ENCODE measurements around the gene KCNB1. TPM values are rescaled to one million over a fixed set of nuclear protein-coding genes. Genes with fewer than 3 reads are reported as not detected.

Gene KCNB1
- total and polyA plus RNA-seq, 11 donors: 0.72 to 4.9 (median 1.3) TPM

- DNase-seq (no peak), ATAC-seq (no peak)
- TF ChIP-seq POLR2A (IDR thresholded peaks at IDR 0.05) (no peak), CTCF (IDR thresholded peaks at IDR 0.05) (no peak)
- no peaks in the 10 kb centered on the region for H3K9me3 ChIP-seq
- peak overlapping the region in 1 of 12 donors; percentile 87 for H3K27ac ChIP-seq
- intact Hi-C loops (cut with DNase I): loop anchor here in 1 of 10 donors (5.0 kb wide), 1 partner anchor 33 kb away; no protein-coding TSS in a partner anchor
- WGBS, 4 donors: 74 to 87% (median 84%) methylated on average over 1 of the region's 1 CpG
- no peak overlapping the region for H3K4me3 ChIP-seq
- peaks cover 3 to 37% (median 16%) of the 10 kb centered on the region in 12 donors for H3K4me1 ChIP-seq
- H3K36me3 ChIP-seq: no peaks in the 10 kb centered on the region
- H3K27me3 ChIP-seq: no peaks in the 10 kb centered on the region
Observed at GRCh38 chr20:49393803-49394202, 88.7 kb downstream of the KCNB1 start.

GRCh38 chr20:49392745-49393144 lies 89.7 kb downstream of the KCNB1 start:
- DNase-seq: no peak
- H3K9me3 ChIP-seq: no peaks in the 10 kb centered on the region
- no peak for ATAC-seq
- H3K27me3 ChIP-seq: no peaks in the 10 kb centered on the region
- no peak for TF ChIP-seq CTCF (IDR thresholded peaks at IDR 0.05)
- TF ChIP-seq POLR2A (IDR thresholded peaks at IDR 0.05): no peak
- intact Hi-C loops (cut with DNase I): loop anchor here in 1 of 10 donors (5.0 kb wide), 1 partner anchor 35 kb away; no protein-coding TSS in a partner anchor
- no peaks in the 10 kb centered on the region for H3K36me3 ChIP-seq
- peaks cover 3 to 39% (median 19%) of the 10 kb centered on the region in 12 donors for H3K4me1 ChIP-seq
- 87 to 92% (median 92%) methylated on average over 4 of the region's 4 CpGs for WGBS, 4 donors
- H3K27ac ChIP-seq: peak overlapping the region in 2 of 12 donors; percentile 39 to 75
- no peak overlapping the region for H3K4me3 ChIP-seq

GRCh38 chr20:49391404-49392245 lies 90.8 kb downstream of the KCNB1 start:
- H3K27ac ChIP-seq: peak overlapping the region in 11 of 12 donors; percentile 4 to 76 (median 62)
- no peak for TF ChIP-seq POLR2A (IDR thresholded peaks at IDR 0.05)
- intact Hi-C loops (cut with DNase I): loop anchor here in 2 of 10 donors (2.0 to 5.0 kb wide), 2 partner anchors 36 to 47 kb away; no protein-coding TSS in a partner anchor
- DNase-seq: peak in 2 of 5 donors; percentile 20 to 32
- H3K27me3 ChIP-seq: no peaks in the 10 kb centered on the region
- H3K36me3 ChIP-seq: no peaks in the 10 kb centered on the region
- H3K9me3 ChIP-seq: no peaks in the 10 kb centered on the region
- no peak overlapping the region for H3K4me3 ChIP-seq
- peaks cover 3 to 39% (median 19%) of the 10 kb centered on the region in 12 donors for H3K4me1 ChIP-seq
- ATAC-seq: peak; percentile 49 to 83 (median 68)
- WGBS, 4 donors: 56 to 69% (median 60%) methylated on average over 7 of the region's 7 CpGs

GRCh38 chr20:49389854-49390253 lies 92.6 kb downstream of the KCNB1 start:
- H3K27ac ChIP-seq: peak overlapping the region in 1 of 12 donors; percentile 8
- intact Hi-C loops (cut with DNase I): loop anchor here in 7 of 10 donors (2.0 to 10.0 kb wide), 5 partner anchors 37 to 92 kb away; partner anchors contain the start of gene KCNB1 (in 2 of the 7)
- WGBS, 4 donors: 81 to 89% (median 86%) methylated on average over 2 of the region's 2 CpGs

More at GRCh38 chr20:49389854-49390253, 92.6 kb downstream of the KCNB1 start:
- no peaks in the 10 kb centered on the region for H3K9me3 ChIP-seq
- no peak for TF ChIP-seq CTCF (IDR thresholded peaks at IDR 0.05)
- TF ChIP-seq POLR2A (IDR thresholded peaks at IDR 0.05): no peak
- H3K36me3 ChIP-seq: no peaks in the 10 kb centered on the region
- H3K27me3 ChIP-seq: no peaks in the 10 kb centered on the region
- H3K4me3 ChIP-seq: no peak overlapping the region
- DNase-seq: no peak
- peaks cover 3 to 37% (median 19%) of the 10 kb centered on the region in 12 donors for H3K4me1 ChIP-seq
- ATAC-seq: no peak

Data from heart left ventricle (tissue), 16 donors.